Right lobe of liver (tissue), 6 donors: Measurements from ENCODE around the gene FNIP2. TPM values are rescaled to one million over a fixed set of nuclear protein-coding genes. Genes with fewer than 3 reads are reported as not detected.
A peak's percentile ranks its signal among the peaks of the same experiment; 100 is the strongest.

Experiments
- ATAC-seq, 4 donors: fragments of 200-7000 bp; cut with Tn5 transposase; one replicate each; pipeline ENCODE4 v1.9.1; 2020; ENCODE audit warnings: mild to moderate bottlenecking in 4 of 4, moderate library complexity in 4 of 4
- DNase-seq, 3 donors: peaks; one replicate each; pipeline ENCODE4 v3.0.0-alpha.2; 2020
- H3K27ac ChIP-seq, 3 donors: fragments of 200-600 bp; one replicate each; pipeline ENCODE4 v1.8.0; 2022
- H3K27me3 ChIP-seq, 2 donors: fragments of 200-600 bp; one replicate each; pipeline ENCODE4 v1.8.0; 2022
- H3K36me3 ChIP-seq, 4 donors: fragments of 200-600 bp; sonication (generic) in 1 of 4; one replicate each; pipeline versions ENCODE4 v1.5.1 to v1.8.0; 2017 to 2022; ENCODE audit warnings: control low read depth in 1 of 4
- H3K4me1 ChIP-seq, 4 donors: fragments of 200-600 bp; sonication (generic) in 1 of 4; one replicate each; pipeline versions ENCODE4 v1.5.1 to v1.8.0; 2017 to 2022; ENCODE audit warnings: control low read depth in 1 of 4
- H3K4me3 ChIP-seq, 3 donors: fragments of 200-600 bp; one replicate each; pipeline ENCODE4 v1.8.0; 2022
- H3K9me3 ChIP-seq, 4 donors: fragments of 200-600 bp; sonication (generic) in 1 of 4; one replicate each; pipeline versions ENCODE4 v1.5.1 to v1.8.0; 2017 to 2022; ENCODE audit warnings: control low read depth in 1 of 4
- POLR2A ChIP-seq: fragments of 450-650 bp; IDR thresholded peaks from one replicate; pipeline ENCODE4 v1.6.1; 2017; ENCODE audit warnings: antibody characterized with exemption, mild to moderate bottlenecking
- WGBS: methylation state at CpG from one replicate; pipeline ENCODE4 v1.1.6; 2018; ENCODE audit warnings: low coverage, low lambda C conversion rate; ENCODE audit not compliant: insufficient coverage; ENCODE audit errors: missing lambda C conversion rate; 5-methylcytosine and 5-hydroxymethylcytosine counted together
- intact Hi-C, 2 donors: fragments of 100-400 bp; cut with DNase I; formaldehyde crosslinking; loops; one replicate each; pipeline versions ENCODE4 v1.11.2 to v1.14.1; 2022
- total RNA-seq, 6 experiments: library from RNA; depleted of rRNA in 2 of 6; stranded (reverse); fragments of >200 nt in 2 of 6; fragmentation: NEBNext Ultra II Directional in 3 of 6; extraction: Animal tissue kit (Norgen Biotek cat#: 25700) in 3 of 6; gene quantifications; one replicate each; pipeline versions ENCODE4 v1.1.0 to v1.2.4, GENCODE V29; 2016 to 2023
- TF ChIP-seq, protein P1 (sequence below), 4 donors: fragments of 200-600 bp in 3 of 4; fragments of 450-650 bp in 1 of 4; IDR thresholded peaks; one replicate each; pipeline versions ENCODE4 v1.5.1 to v1.8.0; 2016 to 2022; ENCODE audit warnings: antibody characterized with exemption in 4 of 4, mild to moderate bottlenecking in 2 of 4
- donor health status: DM: no; HTN: yes; CAD: no.
- donor health status: DM: no; HTN: no; CAD: no.
- donor health status: DM: no; HTN: no; CAD: no.
- donor health status: DM: no; HTN: yes; CAD: no.
- donor health status: DM: no; HTN: yes; CAD: no.

FNIP2 gene
- total RNA-seq, 6 experiments from 2014 or later = 34.2 to 67.4 (median 37.8) TPM

DNA sequence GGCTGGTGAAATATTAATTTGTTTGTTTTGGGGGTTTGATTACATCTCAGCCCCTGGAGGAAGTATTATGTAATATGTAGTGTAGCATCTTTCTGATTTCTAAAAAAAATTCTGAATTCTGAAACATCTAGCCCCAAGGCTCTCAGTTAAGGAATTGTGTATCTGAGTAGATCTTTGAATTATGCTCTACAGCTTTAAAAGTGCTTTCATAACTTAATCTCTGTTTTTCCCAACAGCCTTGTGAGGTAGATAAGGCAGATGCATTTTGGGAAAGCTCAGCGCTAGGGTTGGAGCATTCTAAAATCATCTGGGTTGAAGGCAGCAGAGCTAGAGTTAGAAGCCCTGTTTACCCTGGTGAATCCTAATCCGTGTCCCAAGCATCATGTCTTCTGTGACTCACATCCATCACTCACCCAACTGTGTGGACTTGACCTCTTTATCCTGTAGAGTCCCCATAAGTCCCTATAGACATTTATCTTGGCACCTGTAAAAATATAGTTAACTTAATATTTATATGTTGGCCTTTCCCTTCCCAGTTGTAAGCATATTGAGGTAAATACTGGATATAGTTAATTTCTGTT is 49.8 kb downstream of the FNIP2 start:
- TF ChIP-seq, protein P1, sequence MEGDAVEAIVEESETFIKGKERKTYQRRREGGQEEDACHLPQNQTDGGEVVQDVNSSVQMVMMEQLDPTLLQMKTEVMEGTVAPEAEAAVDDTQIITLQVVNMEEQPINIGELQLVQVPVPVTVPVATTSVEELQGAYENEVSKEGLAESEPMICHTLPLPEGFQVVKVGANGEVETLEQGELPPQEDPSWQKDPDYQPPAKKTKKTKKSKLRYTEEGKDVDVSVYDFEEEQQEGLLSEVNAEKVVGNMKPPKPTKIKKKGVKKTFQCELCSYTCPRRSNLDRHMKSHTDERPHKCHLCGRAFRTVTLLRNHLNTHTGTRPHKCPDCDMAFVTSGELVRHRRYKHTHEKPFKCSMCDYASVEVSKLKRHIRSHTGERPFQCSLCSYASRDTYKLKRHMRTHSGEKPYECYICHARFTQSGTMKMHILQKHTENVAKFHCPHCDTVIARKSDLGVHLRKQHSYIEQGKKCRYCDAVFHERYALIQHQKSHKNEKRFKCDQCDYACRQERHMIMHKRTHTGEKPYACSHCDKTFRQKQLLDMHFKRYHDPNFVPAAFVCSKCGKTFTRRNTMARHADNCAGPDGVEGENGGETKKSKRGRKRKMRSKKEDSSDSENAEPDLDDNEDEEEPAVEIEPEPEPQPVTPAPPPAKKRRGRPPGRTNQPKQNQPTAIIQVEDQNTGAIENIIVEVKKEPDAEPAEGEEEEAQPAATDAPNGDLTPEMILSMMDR (IDR thresholded peaks at IDR 0.05) = no peak
- no peak for TF ChIP-seq POLR2A
- no peak for DNase-seq
- WGBS = 34% methylated on average over 2 of the region's 2 CpGs
- H3K9me3 ChIP-seq = no peaks in the 10 kb centered on the region
- no peaks in the 10 kb centered on the region for H3K36me3 ChIP-seq
- no peaks in the 10 kb centered on the region for H3K27me3 ChIP-seq
- no peak overlapping the region for H3K4me3 ChIP-seq
- intact Hi-C loops = no loop called here
- peak in 1 of 4 donors; percentile 1 for ATAC-seq
- H3K4me1 ChIP-seq = peaks cover 0 to 73% (median 32%) of the 10 kb centered on the region in 4 donors
- peak overlapping the region; percentile 56 to 88 (median 78) for H3K27ac ChIP-seq

DNA sequence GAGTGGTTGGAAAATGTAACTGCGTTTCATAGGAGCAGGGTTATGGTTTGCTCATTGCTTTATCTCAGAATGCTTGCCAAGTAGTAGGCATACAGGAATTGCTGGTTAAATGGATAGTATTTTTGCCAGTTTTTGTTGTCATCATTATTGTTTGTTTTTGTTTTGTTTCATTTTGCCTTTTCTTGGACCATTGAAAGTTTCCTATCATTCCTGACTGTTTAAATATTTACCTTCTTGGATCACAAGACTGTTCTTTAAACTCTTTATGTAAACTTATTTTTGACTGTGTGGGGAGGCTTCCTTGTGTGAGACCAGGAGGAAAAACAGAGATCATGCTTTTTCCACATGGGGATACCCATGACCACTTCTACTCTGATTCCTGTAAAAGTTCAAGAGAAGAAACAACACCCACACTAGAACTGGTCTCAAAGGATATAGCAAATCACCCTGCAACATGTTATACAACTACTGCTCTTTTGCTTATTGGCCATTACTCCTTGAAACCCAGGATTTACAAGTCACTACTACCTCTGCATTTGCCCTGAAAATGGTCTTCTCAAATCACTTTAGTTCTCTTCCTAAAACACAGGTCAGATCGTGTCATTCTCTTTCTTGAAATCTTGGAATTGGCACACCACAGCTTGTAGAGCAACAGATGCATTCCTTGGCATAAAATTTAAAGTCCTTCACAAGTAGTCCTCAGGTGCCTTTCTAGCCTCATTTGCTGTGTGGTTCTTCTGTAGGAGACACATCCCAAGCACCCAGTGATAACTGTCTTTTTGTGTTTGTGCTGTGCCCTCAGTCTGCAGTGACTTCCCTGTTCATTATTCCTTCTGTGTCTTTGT is 51.3 kb downstream of the FNIP2 start:
- Histone ChIP-seq H3K9me3 (no peaks in the 10 kb centered on the region), H3K36me3 (no peaks in the 10 kb centered on the region), H3K27ac (peak overlapping the region; percentile 69 to 88 (median 78)), H3K4me1 (peaks cover 0 to 72% (median 30%) of the 10 kb centered on the region in 4 donors), H3K27me3 (no peaks in the 10 kb centered on the region), H3K4me3 (no peak overlapping the region)
- DNase-seq (no peak), ATAC-seq (peak; percentile 37 to 83 (median 57))
- WGBS = 9% methylated on average over 2 of the region's 2 CpGs
- intact Hi-C loops = no loop called here
- no peak for TF ChIP-seq POLR2A
- TF ChIP-seq, protein P1 (IDR thresholded peaks at IDR 0.05) = no peak

DNA sequence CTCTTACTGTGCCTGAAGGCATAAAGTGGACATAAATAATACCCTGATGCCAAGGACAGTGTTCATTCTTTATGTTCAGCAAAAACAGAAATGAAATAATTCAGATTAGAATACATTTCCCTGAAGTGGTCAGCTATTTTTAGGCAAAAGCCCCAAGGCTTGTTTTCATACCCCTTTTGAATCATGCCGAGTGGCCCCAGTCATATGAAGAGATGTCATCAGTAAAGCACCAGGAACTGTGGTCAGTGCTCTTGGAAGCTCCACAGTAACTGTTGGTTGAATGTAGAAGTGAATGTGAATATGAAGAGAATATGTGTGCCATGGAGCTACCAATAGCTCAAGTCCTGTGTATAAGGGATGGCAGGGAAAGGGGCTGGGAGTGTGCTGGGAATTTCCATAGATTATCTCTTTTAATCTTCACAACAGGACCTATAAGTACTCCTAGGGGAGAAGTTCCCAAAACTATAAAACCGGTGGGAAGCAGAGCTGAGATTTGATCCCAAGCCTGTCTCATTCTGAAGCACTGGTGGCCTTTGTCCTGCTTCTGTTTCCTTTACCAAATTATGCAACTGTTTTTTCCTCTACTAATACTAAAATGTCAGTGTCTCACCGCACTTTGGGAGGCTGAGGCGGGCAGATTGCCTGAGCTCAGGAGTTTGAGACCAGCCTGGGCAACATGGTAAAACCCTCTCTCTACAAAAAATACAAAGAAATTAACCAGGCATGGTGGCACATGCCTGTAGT is 52.6 kb downstream of the FNIP2 start:
- no peaks in the 10 kb centered on the region for H3K27me3 ChIP-seq
- H3K4me3 ChIP-seq = no peak overlapping the region
- H3K36me3 ChIP-seq = no peaks in the 10 kb centered on the region
- peaks cover 0 to 80% (median 36%) of the 10 kb centered on the region in 4 donors for H3K4me1 ChIP-seq
- H3K9me3 ChIP-seq = no peaks in the 10 kb centered on the region
- intact Hi-C loops = no loop called here
- peak overlapping the region; percentile 69 to 88 (median 78) for H3K27ac ChIP-seq
- 21% methylated on average over 4 of the region's 4 CpGs for WGBS
- DNase-seq (no peak), ATAC-seq (peak; percentile 8 to 51 (median 38))
- TF ChIP-seq, protein P1 (IDR thresholded peaks at IDR 0.05) = no peak
- peak; percentile 7 for TF ChIP-seq POLR2A

DNA sequence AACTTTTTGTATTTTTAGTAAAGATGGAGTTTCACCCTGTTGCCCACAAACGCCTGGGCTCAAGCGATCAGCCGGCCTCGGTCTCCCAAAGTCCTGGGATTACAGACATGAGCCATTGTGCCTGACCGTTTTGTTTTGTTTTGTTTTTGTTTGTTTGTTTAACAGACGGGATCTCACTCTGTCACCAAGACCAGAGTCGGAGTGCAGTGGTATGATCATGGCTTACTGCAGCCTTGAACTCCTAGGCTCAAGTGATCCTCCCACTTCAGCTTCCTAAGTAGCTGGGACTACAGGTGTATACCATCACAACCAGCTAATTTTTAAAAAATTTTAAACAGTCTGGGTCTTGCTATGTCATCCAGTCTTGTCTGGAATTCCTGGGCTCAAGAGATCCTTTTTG is 53.5 kb downstream of the FNIP2 start:
- TF ChIP-seq, protein P1 (IDR thresholded peaks at IDR 0.05) = no peak
- TF ChIP-seq POLR2A = no peak
- H3K9me3 ChIP-seq = no peaks in the 10 kb centered on the region
- no peaks in the 10 kb centered on the region for H3K36me3 ChIP-seq
- intact Hi-C loops = no loop called here
- DNase-seq (no peak), ATAC-seq (no peak)
- H3K4me3 ChIP-seq = no peak overlapping the region
- peak overlapping the region; percentile 69 to 88 (median 78) for H3K27ac ChIP-seq
- WGBS = 59% methylated on average over 6 of the region's 7 CpGs
- H3K4me1 ChIP-seq = peaks cover 0 to 88% (median 41%) of the 10 kb centered on the region in 4 donors
- no peaks in the 10 kb centered on the region for H3K27me3 ChIP-seq
